H1 (cell line): ENCODE data around the gene KRT13. TPM values are rescaled to one million over a fixed set of nuclear protein-coding genes. Genes with fewer than 3 reads are reported as not detected.

ENCODE experiments used
- CTCF ChIA-PET: fragments of 300-600 bp; sonication (Branson Sonifier 250); formaldehyde crosslinking; loops from one replicate; lab custom pipeline; 2021; ENCODE audit not compliant: partially characterized antibody; lab: Charles Lee
- POLR2A ChIA-PET: fragments of 300-600 bp; sonication (Branson Sonifier 250); formaldehyde crosslinking; loops from one replicate; lab custom pipeline; 2021; ENCODE audit warnings: inconsistent platforms; ENCODE audit not compliant: partially characterized antibody; lab: Charles Lee
- DNase-seq, 2 experiments: peaks; one replicate each; pipeline versions ENCODE4 v3.0.0 to v3.0.0-alpha.2; 2010 to 2022; ENCODE audit warnings: low spot score in 2 of 2, low read depth in 1 of 2, mixed read lengths in 1 of 2
- FAIRE-seq: peaks from 2 replicates; lab custom pipeline; 2011; peaks lifted over from hg19 to GRCh38; lab: Jason Lieb, UNC
- H2AFZ ChIP-seq: 2 replicates; pipeline ENCODE4 v1.8.1; 2012; ENCODE audit warnings: low read length, inconsistent platforms
- H2AK5ac ChIP-seq: 2 replicates; pipeline ENCODE4 v1.6.1; 2013; ENCODE audit warnings: low read depth, low read length
- H2BK120ac ChIP-seq: replicated peaks from 2 replicates; pipeline ENCODE3; 2013; ENCODE audit warnings: low read depth, low read length, inconsistent platforms
- H2BK12ac ChIP-seq: 2 replicates; pipeline ENCODE4 v1.6.1; 2013; ENCODE audit warnings: low read depth, low read length
- H2BK15ac ChIP-seq: 2 replicates; pipeline ENCODE4 v1.6.1; 2013; ENCODE audit warnings: low read length
- H2BK20ac ChIP-seq: 2 replicates; pipeline ENCODE4 v1.6.1; 2013; ENCODE audit warnings: low read length
- H2BK5ac ChIP-seq: 2 replicates; pipeline ENCODE4 v1.6.1; 2013; ENCODE audit warnings: low read depth, low read length
- H3K14ac ChIP-seq: 2 replicates; pipeline ENCODE4 v1.6.1; 2013; ENCODE audit warnings: inconsistent platforms; ENCODE audit not compliant: insufficient read length
- H3K18ac ChIP-seq: 2 replicates; pipeline ENCODE4 v1.6.1; 2013; ENCODE audit warnings: low read length; ENCODE audit errors: extremely low read depth
- H3K23ac ChIP-seq: 2 replicates; pipeline ENCODE4 v1.6.1; 2013; ENCODE audit warnings: inconsistent platforms; ENCODE audit not compliant: insufficient read length
- H3K23me2 ChIP-seq: 2 replicates; pipeline ENCODE4 v1.6.1; 2013; ENCODE audit warnings: low read depth, low read length
- H3K27ac ChIP-seq: 2 replicates; pipeline ENCODE4 v1.6.1; 2011; ENCODE audit warnings: low read depth, low read length, inconsistent platforms
- H3K27me3 ChIP-seq, 4 experiments: replicated peaks in 1 of 4; 1 replicate in 1 of 4; 2 replicates in 3 of 4; pipeline versions ENCODE4 v1.6.1 to v1.8.1; 2011 to 2013; ENCODE audit warnings: low read length in 3 of 4, mild to moderate bottlenecking in 3 of 4, inconsistent platforms in 2 of 4, mixed read lengths in 2 of 4, moderate library complexity in 1 of 4; ENCODE audit not compliant: control insufficient read depth in 3 of 4, insufficient read depth in 3 of 4; ENCODE audit errors: extremely low read depth in 1 of 4
- H3K36me3 ChIP-seq, 4 experiments: 2 replicates each; pipeline versions ENCODE4 v1.6.1 to v1.8.1; 2011 to 2013; ENCODE audit warnings: mild to moderate bottlenecking in 4 of 4, low read length in 3 of 4, moderate library complexity in 2 of 4, control low read depth in 1 of 4, inconsistent platforms in 1 of 4; ENCODE audit not compliant: insufficient read depth in 4 of 4, control insufficient read depth in 2 of 4
- H3K4ac ChIP-seq: replicated peaks from 2 replicates; pipeline ENCODE3; 2013; ENCODE audit warnings: low read length, low read depth, mixed read lengths, inconsistent platforms; ENCODE audit not compliant: insufficient read length
- H3K4me1 ChIP-seq, 4 experiments: replicated peaks in 1 of 4; 1 replicate in 1 of 4; 2 replicates in 3 of 4; pipeline versions ENCODE4 v1.6.1 to v1.8.1; 2011 to 2013; ENCODE audit warnings: low read length in 3 of 4, inconsistent platforms in 2 of 4, mixed read lengths in 1 of 4; ENCODE audit not compliant: insufficient read depth in 4 of 4, control insufficient read depth in 3 of 4
- H3K4me2 ChIP-seq, 2 experiments: 2 replicates each; pipeline versions ENCODE4 v1.6.1 to v1.8.1; 2011 to 2013; ENCODE audit warnings: low read depth in 2 of 2, low read length in 2 of 2, control low read depth in 1 of 2, inconsistent platforms in 1 of 2, mild to moderate bottlenecking in 1 of 2; ENCODE audit not compliant: insufficient read depth in 1 of 2
- H3K4me3 ChIP-seq, 4 experiments: fragments of 200-600, 300-600 bp in 1 of 4; sonication (generic), shearing (Covaris generic), sonication (Bioruptor Twin) in 1 of 4; 2 replicates each; pipeline versions ENCODE4 v1.5.1 to v1.8.1; 2011 to 2016; ENCODE audit warnings: low read length in 4 of 4, low read depth in 3 of 4, control low read depth in 2 of 4, inconsistent platforms in 2 of 4, mild to moderate bottlenecking in 2 of 4, mixed read lengths in 1 of 4, moderate library complexity in 1 of 4; ENCODE audit not compliant: insufficient read depth in 2 of 4; ENCODE audit errors: extremely low read depth in 1 of 4
- H3K56ac ChIP-seq: replicated peaks from 2 replicates; pipeline ENCODE3; 2013; ENCODE audit warnings: low read depth, mild to moderate bottlenecking, mixed read lengths, low read length, inconsistent platforms; ENCODE audit not compliant: insufficient read length
- H3K79me1 ChIP-seq: 2 replicates; pipeline ENCODE4 v1.6.1; 2013; ENCODE audit warnings: low read depth, low read length, control low read depth
- H3K79me2 ChIP-seq, 2 experiments: 2 replicates each; pipeline versions ENCODE4 v1.6.1 to v1.8.1; 2012 to 2013; ENCODE audit warnings: low read length in 2 of 2, mild to moderate bottlenecking in 2 of 2, inconsistent platforms in 1 of 2; ENCODE audit not compliant: insufficient read depth in 2 of 2, control insufficient read depth in 1 of 2
- H3K9ac ChIP-seq, 4 experiments: replicated peaks in 1 of 4; 1 replicate in 1 of 4; 2 replicates in 3 of 4; pipeline versions ENCODE4 v1.6.1 to v1.8.1; 2011 to 2013; ENCODE audit warnings: low read depth in 3 of 4, low read length in 3 of 4, control low read depth in 2 of 4, mild to moderate bottlenecking in 2 of 4, moderate library complexity in 2 of 4, inconsistent platforms in 1 of 4; ENCODE audit errors: extremely low read depth in 1 of 4
- H3K9me3 ChIP-seq, 2 experiments: 2 replicates each; pipeline versions ENCODE4 v1.6.1 to v1.8.1; 2012 to 2013; ENCODE audit warnings: mild to moderate bottlenecking in 2 of 2, moderate library complexity in 2 of 2, control low read depth in 1 of 2, inconsistent platforms in 1 of 2, low read depth in 1 of 2, low read length in 1 of 2, mixed read lengths in 1 of 2; ENCODE audit not compliant: insufficient read depth in 2 of 2
- H4K20me1 ChIP-seq, 2 experiments: replicated peaks in 1 of 2; 2 replicates each; pipeline versions ENCODE3 to v1.8.1; 2011 to 2013; ENCODE audit warnings: inconsistent platforms in 2 of 2, low read length in 2 of 2, mild to moderate bottlenecking in 1 of 2; ENCODE audit not compliant: insufficient read depth in 2 of 2, control insufficient read depth in 1 of 2
- H4K5ac ChIP-seq: 2 replicates; pipeline ENCODE4 v1.6.1; 2013; ENCODE audit warnings: low read length, low read depth, mixed read lengths, inconsistent platforms; ENCODE audit not compliant: insufficient read length
- H4K8ac ChIP-seq: 2 replicates; pipeline ENCODE4 v1.8.0; 2013; ENCODE audit warnings: mild to moderate bottlenecking, moderate library complexity, low read length, inconsistent platforms; ENCODE audit not compliant: insufficient read depth; ENCODE audit errors: extremely low read depth
- H4K91ac ChIP-seq: replicated peaks from 2 replicates; pipeline ENCODE3; 2013; ENCODE audit warnings: low read length, mixed read lengths, inconsistent platforms; ENCODE audit not compliant: insufficient read length
- GABPA ChIP-seq: IDR thresholded peaks from 2 replicates; pipeline ENCODE4 v1.6.1; 2011; ENCODE audit warnings: mild to moderate bottlenecking, low read length, moderate library complexity, borderline replicate concordance; ENCODE audit not compliant: insufficient read depth
- GTF2F1 ChIP-seq: IDR thresholded peaks from 2 replicates; pipeline ENCODE4 v1.6.1; 2012; ENCODE audit warnings: low read depth, low read length, improper control_type of control experiment, borderline replicate concordance
- KDM1A ChIP-seq: fragments of 200-600, 300-600 bp; sonication (generic); IDR thresholded peaks from 2 replicates; pipeline ENCODE4 v1.7.1; 2016; ENCODE audit warnings: mild to moderate bottlenecking, low read length, borderline replicate concordance
- MAFK ChIP-seq: IDR thresholded peaks from 2 replicates; pipeline ENCODE4 v1.6.1; 2012; ENCODE audit warnings: low read depth, mild to moderate bottlenecking, improper control_type of control experiment, low read length
- SAP30 ChIP-seq: fragments of 300-600 bp; sonication (generic); IDR thresholded peaks from 2 replicates; pipeline ENCODE4 v1.7.1; 2012; ENCODE audit warnings: low read length, moderate library complexity, mild to moderate bottlenecking, inconsistent platforms; ENCODE audit not compliant: insufficient read depth, insufficient replicate concordance
- SP1 ChIP-seq: IDR thresholded peaks from 2 replicates; pipeline ENCODE4 v1.6.1; 2011; ENCODE audit warnings: low read depth, low read length
- SP4 ChIP-seq: IDR thresholded peaks from 2 replicates; pipeline ENCODE4 v1.6.1; 2012; ENCODE audit warnings: low read length, inconsistent platforms
- TAF7 ChIP-seq: optimal IDR thresholded peaks from 2 replicates; pipeline ENCODE3; 2011; ENCODE audit warnings: low read depth, mild to moderate bottlenecking, inconsistent platforms, low read length, moderate library complexity, borderline replicate concordance
- TCF12 ChIP-seq: IDR thresholded peaks from 2 replicates; pipeline ENCODE4 v1.6.1; 2011; ENCODE audit warnings: low read depth, mild to moderate bottlenecking, low read length
- YY1 ChIP-seq: IDR thresholded peaks from 2 replicates; pipeline ENCODE4 v1.6.1; 2011; ENCODE audit warnings: low read depth, mild to moderate bottlenecking, low read length
- WGBS, 2 experiments: shearing (Covaris generic) in 1 of 2; methylation state at CpG; one replicate each; pipeline versions ENCODE4 v1.1.6 to v1.1.7; 2013 to 2015; ENCODE audit warnings: low lambda C conversion rate in 2 of 2, mixed read lengths in 2 of 2, inconsistent platforms in 1 of 2, low coverage in 1 of 2, missing lambda C conversion rate in 1 of 2; ENCODE audit not compliant: insufficient replicate concordance in 2 of 2, insufficient coverage in 1 of 2, insufficient read length in 1 of 2; ENCODE audit errors: extremely low coverage in 1 of 2, missing lambda C conversion rate in 1 of 2; 5-methylcytosine and 5-hydroxymethylcytosine counted together
- polyA plus RNA-seq, 7 experiments: library from polyadenylated mRNA; depleted of rRNA in 3 of 7; stranded (reverse) in 5 of 7; unstranded in 2 of 7; fragments of >200 nt in 5 of 7; fragments of 200-250 nt in 2 of 7; gene quantifications; 1 replicate in 5 of 7; 2 replicates in 1 of 7; 4 replicates in 1 of 7; pipeline versions ENCODE4 v1.2.1 to v1.2.3, GENCODE V29; 2011 to 2013; ENCODE audit warnings: missing spikeins in 2 of 7, mixed read lengths in 2 of 7
- total RNA-seq: library from RNA; stranded (reverse); fragmentation: NEBNext Ultra II Directional; extraction: Animal tissue kit (Norgen Biotek cat#: 25700); gene quantifications from 2 replicates; pipeline ENCODE4 v1.2.1, GENCODE V29; 2021
- TF ChIP-seq, protein P1 (sequence below): IDR thresholded peaks from 2 replicates; pipeline ENCODE4 v1.6.1; 2012; ENCODE audit warnings: low read length, inconsistent platforms
- TF ChIP-seq, protein P2 (sequence below): IDR thresholded peaks from 2 replicates; pipeline ENCODE4 v1.6.1; 2012; ENCODE audit warnings: inconsistent platforms

The KRT13 gene
- total and polyA plus RNA-seq, 2 of the 8 experiments (the other 6 are each of a cell fraction or from before 2014, with no cell fraction given): 0.09 TPM; not detected in 1

DNA sequence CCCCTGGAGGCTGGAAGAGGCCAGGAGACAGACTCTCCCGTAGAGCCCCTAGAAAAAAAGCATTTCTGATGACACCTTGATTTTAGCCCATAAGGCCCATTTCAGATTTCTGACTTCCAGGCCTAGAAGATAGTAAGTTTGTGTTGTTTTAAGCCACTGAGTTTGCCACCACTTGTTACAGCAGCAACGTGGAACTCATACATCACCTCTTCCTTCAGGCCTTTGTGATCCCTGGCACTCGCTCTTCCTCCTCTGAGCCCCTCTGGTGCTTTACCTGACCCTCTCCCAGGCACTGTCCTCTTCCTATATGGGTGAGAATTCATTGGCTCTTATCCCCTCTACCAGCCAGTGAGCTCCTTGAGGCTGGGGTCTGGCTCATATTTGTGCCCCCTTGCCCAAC is 41.4 kb upstream of the KRT13 start:
- Histone ChIP-seq H2AFZ (no peak overlapping the region), H4K20me1 (no peaks in the 10 kb centered on the region), H3K4me2 (no peak overlapping the region), H2BK20ac (no peak overlapping the region), H4K8ac (no peak overlapping the region), H3K14ac (no peak overlapping the region), H3K27ac (no peak overlapping the region), H2BK15ac (0 out of 2 replicates have a peak overlapping the region, but pooled peaks have one; percentile 47), H4K91ac (no peak overlapping the region), H3K4me1 (peaks cover 8 to 24% (median 13%) of the 10 kb centered on the region in 4 experiments), H3K56ac (no peak overlapping the region), H3K4me3 (no peak overlapping the region), H3K27me3 (no peaks in the 10 kb centered on the region; a peak in 2 of 7 replicates), H3K18ac (no peak overlapping the region), H3K23ac (no peak overlapping the region), H2BK120ac (no peak overlapping the region), H2AK5ac (no peak overlapping the region), H2BK12ac (no peak overlapping the region), H3K23me2 (no peaks in the 10 kb centered on the region), H2BK5ac (no peak overlapping the region), H3K36me3 (no peaks in the 10 kb centered on the region), H3K9me3 (no peaks in the 10 kb centered on the region; a peak in 1 of 4 replicates), H3K79me1 (no peaks in the 10 kb centered on the region), H4K5ac (no peak overlapping the region), H3K9ac (no peak overlapping the region), H3K4ac (no peak overlapping the region), H3K79me2 (no peaks in the 10 kb centered on the region)
- DNase-seq (no peak), FAIRE-seq (no peak)
- 88% methylated on average over 3 of the region's 3 CpGs; no CpG with 5 or more reads in 1 of the 2 experiments for WGBS, 2 experiments
- ChIA-PET POLR2A (interaction anchor here (16.2 kb wide), 1 partner anchor 21 kb away, joined by 293 read pairs; the partner anchor contains the start of gene KRT19), CTCF (interaction anchor here (0.6 to 21.2 kb wide), 6 partner anchors 10 to 803 kb away, joined by 3 to 492 read pairs (median 179); partner anchors contain the start of genes KRT13, KRT19, KRT35 and KRT36)
- no peak for TF ChIP-seq TCF12
- no peak for TF ChIP-seq GABPA
- no peak for TF ChIP-seq TAF7
- TF ChIP-seq SP1: no peak
- TF ChIP-seq GTF2F1: no peak
- TF ChIP-seq, protein P1, sequence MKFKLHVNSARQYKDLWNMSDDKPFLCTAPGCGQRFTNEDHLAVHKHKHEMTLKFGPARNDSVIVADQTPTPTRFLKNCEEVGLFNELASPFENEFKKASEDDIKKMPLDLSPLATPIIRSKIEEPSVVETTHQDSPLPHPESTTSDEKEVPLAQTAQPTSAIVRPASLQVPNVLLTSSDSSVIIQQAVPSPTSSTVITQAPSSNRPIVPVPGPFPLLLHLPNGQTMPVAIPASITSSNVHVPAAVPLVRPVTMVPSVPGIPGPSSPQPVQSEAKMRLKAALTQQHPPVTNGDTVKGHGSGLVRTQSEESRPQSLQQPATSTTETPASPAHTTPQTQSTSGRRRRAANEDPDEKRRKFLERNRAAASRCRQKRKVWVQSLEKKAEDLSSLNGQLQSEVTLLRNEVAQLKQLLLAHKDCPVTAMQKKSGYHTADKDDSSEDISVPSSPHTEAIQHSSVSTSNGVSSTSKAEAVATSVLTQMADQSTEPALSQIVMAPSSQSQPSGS: no peak
- no peak for TF ChIP-seq SAP30
- TF ChIP-seq YY1: no peak
- TF ChIP-seq SP4: no peak
- no peak for TF ChIP-seq KDM1A
- TF ChIP-seq, protein P2, sequence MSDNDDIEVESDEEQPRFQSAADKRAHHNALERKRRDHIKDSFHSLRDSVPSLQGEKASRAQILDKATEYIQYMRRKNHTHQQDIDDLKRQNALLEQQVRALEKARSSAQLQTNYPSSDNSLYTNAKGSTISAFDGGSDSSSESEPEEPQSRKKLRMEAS: no peak
- TF ChIP-seq MAFK: no peak
